A673 (cell line): ENCODE data around the gene LRRC8D. TPM values are rescaled to one million over a fixed set of nuclear protein-coding genes. Genes with fewer than 3 reads are reported as not detected.
A peak's percentile ranks its signal among the peaks of the same experiment; 100 is the strongest.

ENCODE experiments used
- BruUV-seq: library from RNA; stranded (reverse); fragments of 400-500 nt; replicated peaks from 2 replicates; lab custom pipeline; 2021; lab: Mats Ljungman, UMichigan
- CTCF ChIA-PET: fragments of 300-600 bp; sonication (Branson Sonifier 250); formaldehyde crosslinking; loops from one replicate; lab custom pipeline; 2022; ENCODE audit warnings: antibody characterized with exemption; lab: Charles Lee
- POLR2A ChIA-PET: fragments of 300-600 bp; sonication (Branson Sonifier 250); formaldehyde crosslinking; loops from one replicate; lab custom pipeline; 2022; ENCODE audit warnings: antibody characterized with exemption; ENCODE audit not compliant: low non-redundant PET; lab: Charles Lee
- DNase-seq: peaks from one replicate; pipeline ENCODE4 v3.0.0-alpha.2; 2015; ENCODE audit warnings: low spot score
- H3K27ac ChIP-seq: fragments of 200-600 bp; sonication (generic); 2 replicates; pipeline ENCODE4 v1.5.1; 2016; ENCODE audit warnings: mixed run types, low read depth, mild to moderate bottlenecking, mixed read lengths, antibody characterized with exemption, low read length; ENCODE audit not compliant: poor library complexity, severe bottlenecking
- H3K27me3 ChIP-seq: fragments of 200-600 bp; sonication (generic); replicated peaks from 2 replicates; pipeline ENCODE4 v1.6.1; 2017; ENCODE audit warnings: mixed run types, low read depth, mild to moderate bottlenecking, mixed read lengths, antibody characterized with exemption, low read length; ENCODE audit not compliant: insufficient read depth, poor library complexity
- H3K36me3 ChIP-seq: fragments of 200-600 bp; sonication (generic); 2 replicates; pipeline ENCODE4 v1.6.1; 2016; ENCODE audit warnings: mixed run types, mild to moderate bottlenecking, mixed read lengths, antibody characterized with exemption, low read length; ENCODE audit not compliant: insufficient read depth, poor library complexity, severe bottlenecking
- H3K4me1 ChIP-seq: fragments of 200-600 bp; sonication (generic); 2 replicates; pipeline ENCODE4 v1.6.1; 2017; ENCODE audit warnings: mixed run types, mild to moderate bottlenecking, mixed read lengths, antibody characterized with exemption, low read length; ENCODE audit not compliant: insufficient read depth, poor library complexity, severe bottlenecking
- H3K4me3 ChIP-seq: fragments of 200-600 bp; sonication (generic); 2 replicates; pipeline ENCODE4 v1.5.1; 2016; ENCODE audit warnings: low read depth, mixed run types, mild to moderate bottlenecking, mixed read lengths, low read length; ENCODE audit not compliant: poor library complexity, severe bottlenecking
- H3K9me3 ChIP-seq: fragments of 200-600 bp; sonication (generic); 2 replicates; pipeline ENCODE4 v1.6.1; 2016; ENCODE audit warnings: mixed run types, low read depth, mild to moderate bottlenecking, mixed read lengths, antibody characterized with exemption, low read length; ENCODE audit not compliant: poor library complexity, severe bottlenecking
- EZH2 ChIP-seq: fragments of 200-600 bp; sonication (generic); IDR thresholded peaks from 2 replicates; pipeline ENCODE4 v1.6.1; 2017; ENCODE audit warnings: borderline replicate concordance, low read depth, mild to moderate bottlenecking, mixed read lengths, antibody characterized with exemption, low read length; ENCODE audit not compliant: poor library complexity, severe bottlenecking
- intact Hi-C: fragments of 100-400 bp; cut with micrococcal nuclease; formaldehyde crosslinking; loops from one replicate; pipeline ENCODE4 v1.10.0; 2022; ENCODE audit not compliant: unreplicated experiment
- total RNA-seq: library from RNA; stranded (reverse); gene quantifications from 2 replicates; pipeline ENCODE4 v1.2.3, GENCODE V29; 2021
- TF ChIP-seq, protein P1 (sequence below): fragments of 300-800, 200-600 bp; sonication (generic); conservative IDR thresholded peaks from 2 replicates; pipeline ENCODE4 v1.5.1; 2017; ENCODE audit warnings: low read depth, mild to moderate bottlenecking, antibody characterized with exemption, low read length, moderate library complexity, mixed read lengths

Gene LRRC8D
- total RNA-seq, 1 experiment from 2014 or later = 59.4 TPM

DNA sequence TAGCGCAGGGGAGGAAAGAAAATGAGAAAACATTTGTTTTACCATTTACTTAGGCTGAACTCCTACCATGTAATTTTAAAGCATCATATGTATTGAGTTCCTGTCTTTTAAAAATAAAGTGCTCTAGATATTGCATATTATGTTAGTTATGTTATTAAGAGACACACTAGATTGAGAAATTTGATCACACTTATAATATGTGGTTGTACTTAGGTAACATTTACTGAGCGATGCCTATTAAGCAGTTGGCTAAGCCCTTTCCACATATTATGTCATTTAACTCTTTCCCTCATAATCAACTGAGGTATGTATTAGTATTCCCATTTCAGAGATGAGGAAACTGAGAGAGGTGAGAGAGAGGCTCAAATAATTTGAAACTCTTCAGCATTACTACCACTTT, 4.5 kb upstream of the LRRC8D start:
- no peak overlapping the region for H3K4me3 ChIP-seq
- TF ChIP-seq, protein P1, sequence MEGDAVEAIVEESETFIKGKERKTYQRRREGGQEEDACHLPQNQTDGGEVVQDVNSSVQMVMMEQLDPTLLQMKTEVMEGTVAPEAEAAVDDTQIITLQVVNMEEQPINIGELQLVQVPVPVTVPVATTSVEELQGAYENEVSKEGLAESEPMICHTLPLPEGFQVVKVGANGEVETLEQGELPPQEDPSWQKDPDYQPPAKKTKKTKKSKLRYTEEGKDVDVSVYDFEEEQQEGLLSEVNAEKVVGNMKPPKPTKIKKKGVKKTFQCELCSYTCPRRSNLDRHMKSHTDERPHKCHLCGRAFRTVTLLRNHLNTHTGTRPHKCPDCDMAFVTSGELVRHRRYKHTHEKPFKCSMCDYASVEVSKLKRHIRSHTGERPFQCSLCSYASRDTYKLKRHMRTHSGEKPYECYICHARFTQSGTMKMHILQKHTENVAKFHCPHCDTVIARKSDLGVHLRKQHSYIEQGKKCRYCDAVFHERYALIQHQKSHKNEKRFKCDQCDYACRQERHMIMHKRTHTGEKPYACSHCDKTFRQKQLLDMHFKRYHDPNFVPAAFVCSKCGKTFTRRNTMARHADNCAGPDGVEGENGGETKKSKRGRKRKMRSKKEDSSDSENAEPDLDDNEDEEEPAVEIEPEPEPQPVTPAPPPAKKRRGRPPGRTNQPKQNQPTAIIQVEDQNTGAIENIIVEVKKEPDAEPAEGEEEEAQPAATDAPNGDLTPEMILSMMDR = no peak
- no peak for TF ChIP-seq EZH2
- no peaks in the 10 kb centered on the region for H3K27me3 ChIP-seq
- ChIA-PET POLR2A (no interaction called here), CTCF (no interaction called here)
- H3K4me1 ChIP-seq = peaks cover 4% of the 10 kb centered on the region
- BruUV-seq = no TSS peak
- DNase-seq = no peak
- H3K27ac ChIP-seq = no peak overlapping the region
- H3K36me3 ChIP-seq = no peaks in the 10 kb centered on the region
- no peaks in the 10 kb centered on the region for H3K9me3 ChIP-seq
- intact Hi-C loops = no loop called here

DNA sequence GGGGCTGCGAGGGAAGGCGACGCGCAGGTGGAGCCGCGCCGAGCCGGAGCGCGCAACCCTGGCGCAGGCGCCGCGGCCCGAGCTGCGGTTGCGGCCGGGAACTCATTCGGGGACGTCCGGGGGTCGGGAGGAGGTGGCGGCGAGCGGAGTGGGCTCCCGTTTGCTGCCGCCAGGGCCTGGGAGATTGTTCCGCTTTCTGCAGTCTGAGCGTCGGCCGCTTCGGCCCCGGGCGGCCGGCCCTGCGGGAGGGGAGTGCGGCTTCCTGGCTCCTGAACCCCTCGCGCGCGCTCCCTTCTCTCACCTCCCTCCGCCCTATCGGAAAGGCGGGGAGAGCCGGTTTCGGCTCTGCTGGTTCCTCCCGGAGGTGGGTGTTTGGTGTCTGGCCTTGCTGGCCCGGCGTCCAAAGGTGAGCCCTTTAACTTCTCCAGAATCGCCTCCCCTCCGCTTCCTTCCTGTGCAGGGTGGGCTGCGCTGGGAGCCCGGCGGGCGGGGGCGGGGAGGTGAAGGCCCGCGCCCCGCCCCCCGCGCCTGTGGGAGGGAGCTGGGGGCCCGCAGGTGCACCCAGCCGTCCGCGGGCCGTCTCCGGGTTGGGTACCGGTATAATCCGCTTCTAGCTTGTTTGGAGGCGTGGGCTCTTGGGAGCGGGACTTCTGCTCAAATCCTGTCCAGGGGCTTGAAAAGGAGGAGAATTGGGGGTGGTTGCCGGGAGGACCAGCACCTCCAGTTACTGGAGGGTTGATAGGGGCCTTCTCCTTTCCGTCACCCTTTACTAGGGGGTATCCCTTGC, 683 bp downstream of the LRRC8D start:
- ChIA-PET POLR2A (interaction anchor here (0.6 to 1.0 kb wide), 3 partner anchors 52 to 403 kb away, joined by 3 to 4 read pairs (median 3); no protein-coding TSS in a partner anchor), CTCF (interaction anchor here (0.6 kb wide), 1 partner anchor 129 kb away, joined by 4 read pairs; no protein-coding TSS in a partner anchor)
- Histone ChIP-seq H3K27ac (peak overlapping the region; percentile 89), H3K36me3 (peaks cover 2% of the 10 kb centered on the region), H3K27me3 (no peaks in the 10 kb centered on the region), H3K4me1 (peaks cover 39% of the 10 kb centered on the region), H3K4me3 (peak overlapping the region; percentile 86), H3K9me3 (no peaks in the 10 kb centered on the region)
- TF ChIP-seq, protein P1 = no peak
- TF ChIP-seq EZH2 = no peak
- intact Hi-C loops = loop anchor here (5.0 kb wide), 2 partner anchors 86 to 166 kb away; no protein-coding TSS in a partner anchor
- DNase-seq = peak; percentile 59
- BruUV-seq = no TSS peak

DNA sequence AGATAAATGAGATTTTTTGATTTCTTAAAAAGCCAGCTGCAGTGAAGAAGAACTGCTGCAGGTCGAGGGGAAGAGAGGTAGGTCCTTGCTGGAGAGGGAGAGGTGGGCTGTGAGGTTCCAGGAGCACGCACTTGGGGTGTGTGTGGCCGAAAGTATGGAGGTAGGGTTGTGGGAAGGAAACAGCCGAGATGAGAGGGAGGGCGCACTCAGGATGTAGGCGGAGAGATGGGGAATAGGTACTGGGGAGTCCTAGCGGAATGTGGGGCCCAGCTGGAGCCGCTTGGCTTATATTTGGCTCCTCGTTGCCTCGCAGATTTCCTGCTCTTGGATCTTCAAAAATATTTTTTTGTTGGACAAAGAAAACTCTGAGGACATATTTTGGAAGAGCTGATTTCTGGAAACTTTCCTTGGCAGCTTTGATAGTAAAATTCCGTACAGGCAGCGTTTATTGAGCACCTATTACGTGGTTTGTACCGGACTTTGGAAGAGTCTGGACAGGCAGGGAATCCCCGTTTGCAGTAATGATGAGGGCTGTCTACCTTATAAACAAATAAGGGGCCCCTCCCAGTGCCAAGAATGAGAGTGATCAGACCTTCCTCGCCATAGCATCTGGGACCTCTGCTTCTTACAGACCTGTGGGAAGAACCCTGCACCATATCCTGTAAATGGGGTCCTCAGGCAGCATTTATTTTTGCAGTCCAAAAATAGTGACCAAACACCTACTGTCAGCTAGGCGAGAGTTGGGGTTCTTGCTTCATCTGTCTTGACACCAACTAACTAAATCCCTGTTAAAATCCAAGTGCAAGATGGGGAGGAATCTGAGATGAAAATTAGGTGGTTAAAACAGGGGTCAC, 1.5 kb downstream of the LRRC8D start:
- no peak for DNase-seq
- TF ChIP-seq, protein P1 = no peak
- CTCF ChIA-PET = no interaction called here

More for the DNA sequence above, 1.5 kb downstream of the LRRC8D start:
- TSS peak; percentile 40 for BruUV-seq
- POLR2A ChIA-PET = interaction anchor here (0.6 to 0.7 kb wide), 3 partner anchors 26 to 60 kb away, joined by 3 to 8 read pairs (median 4); no protein-coding TSS in a partner anchor
- Histone ChIP-seq H3K9me3 (no peaks in the 10 kb centered on the region), H3K27ac (peak overlapping the region; percentile 89), H3K4me1 (peaks cover 39% of the 10 kb centered on the region), H3K4me3 (peak overlapping the region; percentile 86), H3K27me3 (no peaks in the 10 kb centered on the region), H3K36me3 (peaks cover 8% of the 10 kb centered on the region)
- intact Hi-C loops = loop anchor here (5.0 kb wide), 2 partner anchors 85 to 165 kb away; no protein-coding TSS in a partner anchor
